T-helper 2 cell (primary cell): ENCODE data around the gene IRAK4.
"Not testable (repeated sequence)": the region's sequence is repeated elsewhere in the genome, so short reads cannot be mapped to it uniquely, and the experiment has no call there.

Source experiments
- DNase-seq, 5 experiments: peaks; one replicate each; pipeline versions ENCODE4 v3.0.0 to v3.0.0-alpha.2; 2012 to 2022
- total RNA-seq, 2 donors: gene quantifications; one replicate each; lab custom pipeline; 2026; lab: John Stamatoyannopoulos, UW

Gene IRAK4
- total RNA-seq: 70.1 to 110 reads per million in 2 donors

GRCh38 chr12:43758728-43759563, at the start of gene IRAK4, which contains the start of gene PUS7L:
TSS of gene IRAK4 (plus strand) at chr12:43758951. CDS start at chr12:43768112, 9,161 bp downstream.
TSS of gene PUS7L (minus strand) at chr12:43758790. CDS start at chr12:43755245, 3,545 bp downstream.
- peak; percentile 88 to 98 (median 92) for DNase-seq

GRCh38 chr12:43711348-43711747, 47.4 kb upstream of the IRAK4 start:
- DNase-seq: no peak

- no peak for DNase-seq
Observed at GRCh38 chr12:43722621-43723020, 36.1 kb upstream of the IRAK4 start.

- DNase-seq: no peak
Observed at GRCh38 chr12:43723134-43723533, 35.6 kb upstream of the IRAK4 start.

- no peak for DNase-seq
Observed at GRCh38 chr12:43728117-43728516, 30.6 kb upstream of the IRAK4 start.

- DNase-seq: no peak
Observed at GRCh38 chr12:43728698-43729097, 30.1 kb upstream of the IRAK4 start.

- peak in 1 of 5 experiments; percentile 4 for DNase-seq
Observed at GRCh38 chr12:43730283-43730682, 28.5 kb upstream of the IRAK4 start.

GRCh38 chr12:43733687-43734086, 25.1 kb upstream of the IRAK4 start:
- DNase-seq: no peak

GRCh38 chr12:43736927-43737440, 21.8 kb upstream of the IRAK4 start:
- DNase-seq: no peak

- DNase-seq: no peak
Observed at GRCh38 chr12:43737646-43738045, 21.1 kb upstream of the IRAK4 start.

- DNase-seq: no peak
Observed at GRCh38 chr12:43740511-43741100, 18.1 kb upstream of the IRAK4 start.

- no peak for DNase-seq
Observed at GRCh38 chr12:43742106-43742505, 16.6 kb upstream of the IRAK4 start.

- no peak for DNase-seq
Observed at GRCh38 chr12:43744826-43745225, 13.9 kb upstream of the IRAK4 start.

- DNase-seq: no peak
Observed at GRCh38 chr12:43749016-43749415, 9.7 kb upstream of the IRAK4 start.

- DNase-seq: no peak
Observed at GRCh38 chr12:43750814-43751213, 7.9 kb upstream of the IRAK4 start.

- DNase-seq: not testable (repeated sequence)
Observed at GRCh38 chr12:43751360-43751759, 7.4 kb upstream of the IRAK4 start.

- no peak for DNase-seq
Observed at GRCh38 chr12:43754015-43754414, 4.7 kb upstream of the IRAK4 start.

GRCh38 chr12:43758247-43758727, 464 bp upstream of the IRAK4 start:
- DNase-seq: peak in 1 of 5 experiments; percentile 8

GRCh38 chr12:43760396-43760795, 1.6 kb downstream of the IRAK4 start:
- DNase-seq: no peak

- DNase-seq: peak in 1 of 5 experiments; percentile 45
Observed at GRCh38 chr12:43761500-43761899, 2.7 kb downstream of the IRAK4 start.

- DNase-seq: no peak
Observed at GRCh38 chr12:43762596-43762995, 3.8 kb downstream of the IRAK4 start.

- no peak for DNase-seq
Observed at GRCh38 chr12:43763769-43764168, 5.0 kb downstream of the IRAK4 start.

- no peak for DNase-seq
Observed at GRCh38 chr12:43764528-43764927, 5.8 kb downstream of the IRAK4 start.

- no peak for DNase-seq
Observed at GRCh38 chr12:43766291-43766690, 7.5 kb downstream of the IRAK4 start.
